HG02678 (cell line): Measurements from ENCODE around the gene GNA12.
A peak's percentile ranks its signal among the peaks of the same experiment; 100 is the strongest.

Experiments used
- ATAC-seq: cut with Tn5 transposase; IDR thresholded peaks from one replicate; pipeline ENCODE4 v1.9.1; 2021; ENCODE audit warnings: mild to moderate bottlenecking, moderate library complexity; ENCODE audit not compliant: unreplicated experiment

GNA12 gene

DNA sequence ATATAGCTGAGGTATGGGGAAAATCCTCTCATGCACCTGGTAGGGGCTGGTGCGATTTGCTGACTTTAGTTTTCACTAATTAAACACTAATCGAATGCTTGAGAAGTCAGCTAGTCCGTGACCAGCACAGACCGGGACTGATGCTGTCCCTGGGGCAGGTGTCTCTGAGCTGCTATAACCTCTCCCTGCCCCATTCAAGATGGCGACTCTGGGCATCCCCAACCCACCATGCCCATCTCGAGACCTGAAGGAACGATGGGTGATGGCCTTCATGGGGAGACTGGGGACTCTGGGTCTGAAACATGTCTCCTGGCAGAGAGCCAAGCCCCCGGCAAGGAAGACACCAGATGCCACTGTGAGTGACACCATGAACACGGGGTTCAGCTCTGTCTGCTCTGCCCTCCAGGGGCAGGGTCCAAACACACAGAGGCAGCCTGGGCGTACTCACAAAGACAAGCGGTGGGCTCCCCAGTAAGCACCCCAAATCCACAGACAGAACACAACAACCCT, 57.4 kb downstream of the GNA12 start:
- ATAC-seq = no peak

DNA sequence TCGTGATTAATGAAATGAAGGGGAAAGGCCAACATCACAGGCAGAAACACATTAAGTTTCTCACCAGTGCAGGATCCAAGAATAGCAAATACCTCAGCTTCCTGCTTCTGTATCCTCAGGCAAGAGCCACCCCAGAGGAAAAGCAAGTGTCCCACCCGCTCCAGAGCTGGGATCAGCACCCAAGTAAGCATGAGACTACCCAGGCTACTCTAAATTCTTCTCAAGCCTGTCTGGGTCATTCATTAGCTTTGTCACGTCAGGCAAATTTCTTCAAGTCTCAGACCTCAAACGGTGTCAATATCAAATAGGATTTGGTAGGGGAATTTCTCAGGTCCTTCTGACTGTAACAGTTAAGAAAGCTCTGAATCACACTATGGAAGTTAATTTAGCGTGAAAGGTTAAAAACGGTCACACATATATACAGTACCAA, 59.0 kb downstream of the GNA12 start:
- peak; percentile 69 for ATAC-seq

DNA sequence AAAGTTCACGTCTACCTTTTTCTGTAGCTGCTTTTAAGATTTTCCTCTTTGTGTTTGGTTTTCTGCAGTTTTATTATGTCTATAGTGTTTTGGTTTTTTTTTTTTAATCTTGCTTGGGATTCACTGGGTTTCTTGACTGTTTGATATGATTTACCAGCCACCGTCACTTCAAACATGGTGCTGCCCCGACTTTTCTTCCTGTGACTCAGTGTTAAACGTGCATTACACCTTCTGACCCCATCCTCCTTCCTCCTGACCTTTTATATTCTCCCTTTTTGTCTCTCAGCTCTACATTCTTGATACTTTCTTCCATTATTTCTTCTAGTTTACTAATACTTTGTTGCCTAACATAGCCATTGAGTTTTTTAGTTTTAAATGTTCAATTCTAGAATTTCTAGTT, 61.5 kb downstream of the GNA12 start:
- ATAC-seq = no peak

DNA sequence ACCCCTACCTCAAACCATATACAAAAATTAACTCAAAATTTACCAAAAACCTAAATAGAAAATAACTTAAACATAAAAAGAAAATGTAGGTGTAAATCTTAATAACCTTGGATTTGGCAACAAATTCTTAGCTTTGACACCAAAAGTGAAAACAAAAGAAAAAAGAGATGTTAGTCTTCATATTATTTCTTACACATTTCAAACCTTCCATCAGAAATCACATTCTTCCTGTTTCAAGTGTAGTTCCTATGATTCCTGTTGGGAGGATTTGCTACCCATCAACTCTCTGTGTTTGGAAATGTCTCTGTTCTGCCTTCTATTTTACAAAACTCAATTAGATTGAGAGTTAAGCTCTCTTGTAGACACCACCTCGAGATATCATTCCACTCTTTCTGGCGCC, 62.0 kb downstream of the GNA12 start:
- ATAC-seq = no peak

DNA sequence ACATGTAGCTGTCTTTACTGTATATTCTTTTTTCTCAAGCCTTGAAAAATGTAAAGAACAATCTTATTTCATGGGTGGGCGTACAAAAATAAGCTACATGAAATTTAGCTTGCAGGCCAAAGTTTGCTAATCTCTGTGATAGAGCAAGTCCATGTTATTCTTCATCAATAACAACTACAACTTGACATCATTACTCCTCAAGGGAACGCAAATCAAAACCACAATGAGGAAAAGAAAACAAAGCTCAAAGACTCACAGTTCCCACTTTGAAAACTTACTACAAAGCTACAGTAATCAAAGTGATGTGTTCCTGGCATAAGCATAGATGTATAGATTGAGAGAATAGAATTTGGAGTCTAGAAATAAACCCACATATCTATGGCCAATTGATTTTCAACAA, 62.5 kb downstream of the GNA12 start:
- ATAC-seq = no peak

DNA sequence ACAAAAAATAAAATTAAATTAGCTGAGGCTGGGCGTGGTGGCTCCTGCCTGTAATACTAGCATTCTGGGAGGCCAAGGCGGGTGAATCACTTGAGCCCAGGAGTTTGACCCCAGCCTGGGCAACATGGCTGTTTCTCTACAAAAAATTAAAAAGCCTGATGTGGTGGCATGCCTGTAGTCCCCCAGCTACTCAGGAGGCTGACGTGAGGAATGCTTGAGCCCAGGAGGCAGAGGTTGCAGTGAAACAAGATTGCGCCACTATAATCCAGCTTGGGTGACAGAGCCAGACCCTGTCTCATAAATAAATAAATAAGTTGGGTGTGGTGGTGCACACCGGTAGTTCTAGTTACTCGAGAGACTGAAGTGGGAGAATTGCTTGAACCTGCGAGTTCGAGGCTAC, 65.1 kb downstream of the GNA12 start:
- ATAC-seq = no peak

DNA sequence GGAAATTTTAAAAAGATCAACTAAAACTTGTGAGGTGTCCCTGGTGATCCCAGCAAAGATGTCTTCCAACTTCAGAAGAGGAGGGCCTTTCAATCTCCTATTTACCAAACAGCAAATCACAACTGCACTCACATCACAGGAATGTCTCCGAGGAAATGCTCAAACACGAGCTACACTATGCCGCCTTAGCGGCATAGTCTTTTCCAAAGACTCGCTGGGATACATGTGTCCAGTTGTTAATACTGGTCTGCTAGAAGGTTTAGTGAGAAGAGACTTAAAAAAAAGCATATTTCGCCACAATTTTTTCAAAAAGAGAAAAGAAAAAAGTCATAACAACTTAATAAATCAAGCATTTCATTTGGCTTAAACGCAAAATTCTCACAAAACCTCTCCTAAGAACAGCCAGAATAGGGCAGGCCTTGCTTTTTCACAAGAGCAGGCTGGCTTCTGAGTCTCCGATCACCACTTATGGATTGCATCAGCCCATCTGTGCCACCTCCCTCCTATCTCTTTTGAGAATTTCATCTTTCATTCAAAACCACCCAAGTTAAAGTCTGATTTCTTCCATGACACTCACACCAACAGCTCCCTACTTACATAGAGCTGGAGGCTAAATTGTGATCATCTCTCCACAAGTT, 66.1 kb downstream of the GNA12 start:
- ATAC-seq = no peak

DNA sequence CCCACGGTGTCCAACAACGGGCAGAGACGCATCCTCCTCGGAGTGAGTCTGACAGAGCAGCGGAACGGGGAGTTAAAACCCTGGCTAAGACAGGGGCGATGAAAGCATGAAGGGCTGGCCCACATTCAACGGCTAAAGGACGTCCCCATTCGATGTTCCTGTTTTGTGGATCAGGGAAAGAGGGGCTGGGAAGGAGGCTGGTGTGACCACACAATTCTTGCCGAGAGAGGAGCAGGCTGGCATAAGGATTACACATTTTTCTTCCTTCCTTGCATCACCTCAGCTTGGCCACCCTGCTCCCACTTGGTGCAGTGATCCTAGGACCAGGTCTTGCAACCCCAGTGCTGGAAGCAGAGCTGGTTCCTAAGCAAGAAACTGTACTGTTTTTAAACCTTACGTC, 67.7 kb downstream of the GNA12 start:
- ATAC-seq = no peak

DNA sequence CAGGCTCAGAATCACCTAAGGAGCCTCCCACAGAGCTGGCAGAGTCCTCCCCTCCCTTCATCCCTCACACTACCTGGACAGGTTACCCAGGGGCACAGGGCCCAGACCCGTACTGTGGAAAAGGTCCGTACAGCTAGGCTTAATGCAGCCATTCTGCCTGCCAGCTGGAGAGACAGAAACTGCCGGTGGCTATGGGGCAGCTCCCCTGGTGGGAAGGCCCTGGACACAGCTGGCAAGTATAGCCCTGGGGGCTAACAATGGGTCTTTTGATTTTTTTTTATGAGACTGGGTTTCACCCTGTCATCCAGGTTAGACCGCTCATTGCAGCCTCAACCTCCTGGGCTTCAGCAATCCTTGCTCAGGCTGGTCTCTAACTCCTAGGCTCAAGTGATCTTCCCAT, 68.3 kb downstream of the GNA12 start:
- ATAC-seq = no peak

DNA sequence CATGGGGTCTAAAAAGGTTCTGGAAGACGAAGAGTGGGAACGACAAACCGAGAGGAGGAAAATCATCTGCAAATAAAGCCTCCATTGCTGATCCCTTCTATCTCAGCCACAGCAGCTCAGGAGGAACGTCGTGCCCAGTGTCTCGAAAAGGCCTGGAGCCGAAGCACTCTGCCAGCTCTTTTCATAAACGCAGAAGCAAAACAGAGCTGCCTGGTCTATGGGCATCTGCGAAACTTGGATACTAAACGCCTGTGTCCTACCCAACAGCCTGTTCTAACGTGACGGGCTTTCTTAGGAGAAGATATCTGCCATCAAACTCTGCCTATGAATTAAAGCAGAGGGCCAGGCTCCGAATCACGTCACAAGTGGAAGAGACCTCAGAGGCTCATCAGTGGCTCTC, 68.7 kb downstream of the GNA12 start:
- ATAC-seq = no peak

DNA sequence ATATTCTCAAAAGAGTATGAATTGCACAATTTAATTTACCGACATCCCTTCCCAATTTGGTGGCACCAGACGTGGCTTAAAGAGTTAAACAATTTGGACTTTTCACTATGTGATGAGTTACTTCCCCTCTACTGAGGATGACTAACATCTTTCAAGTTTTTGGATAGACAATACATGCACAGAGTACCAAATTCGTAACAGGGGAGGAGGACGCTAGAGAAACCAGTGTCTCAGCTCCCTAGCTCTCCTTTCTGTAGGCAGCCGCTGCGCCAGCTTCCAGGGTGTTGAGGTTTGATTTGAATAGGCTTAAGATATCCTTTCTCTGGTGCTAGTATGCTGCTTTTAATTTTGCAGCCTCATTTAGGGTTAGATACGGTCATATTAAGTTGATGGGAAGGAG, 69.2 kb downstream of the GNA12 start:
- ATAC-seq = no peak

DNA sequence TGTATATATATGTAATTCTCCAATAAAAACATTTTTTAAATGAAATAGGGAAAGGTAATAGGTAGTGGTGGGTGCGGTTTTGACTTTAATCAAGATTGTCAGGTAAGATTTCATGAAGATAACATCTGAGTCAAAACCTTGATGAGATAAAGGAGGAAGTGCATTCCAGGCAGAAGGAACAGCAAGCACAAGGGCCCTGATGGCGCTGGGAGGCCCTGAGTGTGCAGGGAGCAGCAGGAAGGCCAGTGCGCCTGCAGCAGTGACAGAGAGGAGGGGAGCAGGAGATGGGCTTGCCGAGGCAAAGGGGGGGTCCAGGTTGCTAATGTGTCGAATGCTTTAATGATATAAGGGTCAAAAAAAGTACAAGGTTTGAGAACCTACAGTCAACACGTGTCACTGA, 69.8 kb downstream of the GNA12 start:
- no peak for ATAC-seq

DNA sequence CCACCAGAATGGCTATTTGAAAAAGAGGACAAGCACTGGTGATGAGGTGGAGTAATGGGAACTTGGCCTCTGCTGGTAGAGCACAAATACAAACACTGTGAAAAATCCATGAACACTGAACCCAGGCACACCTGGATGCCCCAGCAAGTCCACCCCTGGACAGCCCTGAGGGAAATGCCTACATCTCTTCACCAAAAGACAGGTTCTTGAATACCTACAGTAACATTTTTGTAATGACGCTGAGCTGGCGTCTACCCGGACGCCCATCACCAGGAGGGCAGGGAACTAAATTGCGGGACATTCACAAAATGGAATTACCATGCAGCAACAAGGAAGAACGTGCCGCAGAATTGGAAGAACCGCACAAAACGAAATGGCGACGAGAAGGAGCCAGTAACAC, 70.5 kb downstream of the GNA12 start:
- ATAC-seq = no peak

DNA sequence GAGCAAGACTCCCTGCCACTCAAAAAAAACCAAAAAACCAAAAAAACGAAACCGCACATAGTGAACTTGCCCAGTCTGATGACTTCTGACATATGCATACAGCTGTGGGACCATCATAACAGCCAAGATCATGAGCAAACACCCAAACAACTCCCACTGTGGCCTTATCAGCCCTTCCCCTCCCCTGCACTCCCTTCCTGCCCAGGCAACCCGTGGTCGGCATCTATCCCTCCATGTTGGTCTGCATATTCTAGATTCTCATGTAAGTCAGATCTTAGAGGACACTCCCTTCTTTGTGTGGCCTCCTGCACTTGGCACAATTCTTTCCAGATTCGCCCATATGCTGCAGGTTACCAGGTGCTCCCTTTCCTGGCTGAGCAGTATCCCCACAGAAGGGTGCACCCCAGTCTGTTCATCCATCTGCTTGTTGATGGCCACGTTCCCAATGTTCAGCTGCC, 72.8 kb downstream of the GNA12 start:
- ATAC-seq = no peak

DNA sequence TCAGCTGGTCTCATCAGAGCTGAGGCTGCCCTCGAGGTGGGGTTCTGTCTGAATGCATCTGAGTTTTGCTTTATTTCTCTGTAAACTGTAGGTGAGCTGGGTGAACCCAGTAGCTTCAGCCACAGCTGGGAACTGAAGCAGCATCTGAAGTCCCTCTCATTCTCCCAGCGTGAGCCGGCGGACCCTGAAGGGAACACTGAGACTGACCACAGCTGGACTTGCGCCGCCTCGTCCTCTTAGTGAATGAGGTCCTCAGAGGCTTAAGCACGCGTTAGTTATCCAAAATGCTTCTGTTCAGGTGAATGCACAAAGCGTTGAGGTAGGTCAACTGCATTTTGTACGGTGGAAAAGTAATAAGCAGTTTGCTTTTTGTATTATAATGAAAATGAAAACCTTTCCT, 79.5 kb downstream of the GNA12 start:
- no peak for ATAC-seq

DNA sequence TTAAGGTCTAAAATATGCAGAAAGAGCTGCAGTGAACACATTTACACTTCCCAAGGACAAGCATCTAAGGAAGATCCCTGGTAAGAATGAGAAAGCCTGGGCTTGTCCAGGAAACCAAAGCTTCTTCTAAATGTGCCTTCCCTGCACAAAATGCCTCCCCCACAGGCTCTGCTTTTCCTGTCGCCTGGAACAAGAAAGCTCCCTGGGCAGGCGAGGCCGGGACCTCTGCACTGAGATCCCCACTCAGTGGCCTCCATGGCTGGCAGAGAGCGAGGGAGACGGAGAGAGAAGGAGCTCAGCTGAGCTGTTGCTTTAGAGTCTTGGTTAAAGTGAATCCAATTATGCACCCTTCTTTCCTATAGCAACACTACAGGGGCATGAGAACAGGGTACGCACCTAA, 80.5 kb downstream of the GNA12 start:
- no peak for ATAC-seq

DNA sequence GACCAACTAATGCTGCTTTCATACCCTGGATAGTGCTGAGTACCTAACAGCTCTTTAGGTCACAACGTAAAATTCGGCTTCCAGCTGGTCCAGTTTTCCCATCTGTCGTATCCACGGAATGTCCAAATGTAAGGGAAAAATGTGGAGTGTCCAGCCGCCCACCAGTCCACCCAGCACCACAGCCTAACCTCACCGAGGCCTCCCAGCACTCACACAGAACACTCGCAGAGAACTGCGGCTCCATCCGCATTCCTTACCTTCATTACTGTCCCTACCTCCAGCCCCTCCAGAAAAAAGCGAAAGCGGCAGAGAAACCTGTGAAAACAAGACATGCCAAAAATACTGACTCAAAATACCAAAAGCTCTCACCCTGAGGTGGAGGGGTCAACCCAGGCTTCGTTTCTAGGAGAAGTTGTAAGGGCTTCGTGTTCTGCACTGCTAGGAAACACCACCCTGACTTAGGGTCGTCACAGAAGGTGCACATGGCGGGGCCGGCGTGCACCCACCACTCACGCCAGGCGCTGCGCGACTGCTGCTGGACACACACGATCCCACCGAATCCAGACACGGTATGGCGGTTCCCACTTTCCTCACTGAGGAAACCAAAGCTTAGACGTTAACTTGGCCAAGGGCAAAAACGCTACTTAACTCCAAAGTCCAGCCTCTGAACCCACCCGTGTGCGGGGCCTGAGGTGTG, 82.2 kb downstream of the GNA12 start:
- no peak for ATAC-seq

DNA sequence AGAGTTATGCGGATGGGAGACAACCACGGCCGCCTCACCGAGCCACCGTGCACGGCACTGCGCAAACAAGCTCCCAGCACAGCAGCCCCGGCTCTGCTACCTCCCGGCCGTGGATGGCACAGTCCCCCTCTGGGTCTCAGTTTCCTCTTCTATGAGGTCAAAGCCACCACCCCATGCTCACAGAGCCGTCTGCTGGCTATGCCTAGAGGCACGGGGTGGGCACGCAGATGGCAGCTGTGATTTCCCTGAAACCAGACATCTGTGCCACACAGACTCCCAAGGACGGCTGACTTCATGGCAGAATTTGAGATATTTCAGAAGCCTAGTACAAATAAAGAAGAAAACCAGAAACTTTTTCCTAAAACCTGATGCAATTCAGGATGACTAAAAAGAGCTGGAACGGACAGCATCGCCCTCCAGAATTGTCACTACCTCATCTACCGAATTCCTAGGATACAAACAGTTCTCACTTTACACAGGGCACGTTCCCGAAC, 82.9 kb downstream of the GNA12 start:
- ATAC-seq = no peak

DNA sequence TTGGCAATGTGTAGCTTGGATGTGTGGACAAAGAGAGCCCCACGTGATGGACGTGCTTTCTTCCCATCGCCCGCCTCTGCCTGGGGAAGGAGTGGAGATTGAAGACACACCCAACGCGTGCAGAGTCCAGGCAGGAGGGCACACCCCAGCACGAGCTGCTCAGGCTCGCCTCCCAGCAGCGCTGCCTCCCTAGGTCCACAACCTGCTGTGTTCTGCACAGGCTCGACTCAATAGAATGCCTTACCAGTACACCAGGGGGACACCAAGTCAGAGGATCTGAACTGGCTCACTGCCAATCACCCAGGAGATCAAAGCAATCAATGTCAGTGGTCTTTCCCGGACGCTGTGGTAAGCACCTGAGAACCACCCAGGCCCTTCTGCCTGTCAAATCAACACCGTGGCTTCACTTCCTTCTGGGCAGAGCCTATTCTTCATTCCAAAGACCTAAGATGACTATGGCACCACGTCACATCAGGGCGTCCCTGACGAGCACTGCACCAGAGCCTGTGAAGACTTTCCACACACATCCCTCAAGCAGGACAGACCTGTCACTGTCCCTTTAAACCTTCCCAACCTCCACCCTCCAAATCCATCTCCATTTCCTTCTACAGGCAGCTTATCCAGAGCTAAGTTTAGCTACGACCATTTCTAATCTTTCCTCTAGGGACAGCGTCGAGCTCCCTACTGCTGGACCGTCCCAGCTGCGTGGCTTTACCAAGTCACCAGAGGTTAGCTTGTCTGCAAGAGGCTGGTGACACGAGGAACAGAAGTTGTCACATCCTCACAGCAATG, 83.8 kb downstream of the GNA12 start:
- ATAC-seq = no peak

DNA sequence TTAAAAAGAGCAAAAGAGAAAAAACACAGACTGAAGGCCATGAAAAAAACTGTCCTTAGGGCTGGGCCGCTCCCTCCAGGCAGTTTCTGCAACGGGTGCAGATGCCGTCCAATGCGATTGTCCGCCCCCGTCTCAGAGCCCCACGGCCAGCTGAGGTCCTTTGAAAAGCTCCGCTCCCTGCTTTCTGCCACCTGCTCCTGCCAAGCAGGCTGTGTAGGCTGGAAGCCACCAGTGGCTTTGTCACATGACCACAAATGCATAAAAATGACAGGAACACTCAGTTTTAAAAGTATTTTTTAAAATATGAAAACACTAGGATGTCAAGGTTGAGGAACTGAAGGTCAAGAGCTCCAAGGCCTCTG, 84.4 kb downstream of the GNA12 start:
- ATAC-seq = no peak

DNA sequence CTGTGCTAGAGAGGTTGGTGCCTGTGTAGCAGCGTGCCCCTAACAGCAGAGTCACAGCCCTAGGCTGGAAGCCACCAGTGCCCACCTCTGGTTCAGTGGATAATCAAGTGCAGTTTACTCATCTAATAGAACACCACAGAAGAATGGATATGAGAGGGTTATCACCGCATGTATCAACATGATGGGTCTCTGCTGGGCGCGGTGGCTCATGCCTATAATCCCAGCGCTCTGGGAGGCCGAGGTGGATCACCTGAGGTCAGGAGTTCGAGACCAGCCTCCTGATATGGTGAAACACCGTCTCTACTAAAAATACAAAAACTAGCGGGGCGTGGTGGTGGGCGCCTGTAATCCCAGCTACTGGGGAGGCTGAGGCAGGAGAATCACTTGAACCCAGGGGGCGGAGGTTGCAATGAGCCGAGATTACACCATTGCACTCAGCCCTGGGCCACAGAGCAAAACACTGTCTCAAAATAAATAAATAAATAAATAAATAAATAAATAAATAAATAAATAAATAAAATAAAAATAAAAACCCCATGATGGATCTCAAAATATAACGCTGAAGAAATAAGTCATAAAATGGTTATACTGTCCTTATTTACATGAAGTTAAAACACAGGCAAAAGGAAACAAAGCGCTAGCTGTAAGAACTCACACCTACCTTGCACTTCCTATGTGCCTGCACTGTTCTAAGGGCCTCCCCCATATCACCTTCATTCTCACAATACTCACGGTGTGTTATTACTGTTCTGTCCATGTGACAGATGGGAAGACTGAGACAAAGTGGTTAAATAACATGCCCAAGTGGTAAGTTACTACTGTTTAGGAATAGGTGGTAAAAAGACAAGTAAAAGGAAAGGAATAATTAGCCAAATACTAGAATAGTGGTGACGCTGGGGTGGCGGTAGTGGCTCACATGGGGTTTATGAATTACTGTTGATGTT, 85.2 kb downstream of the GNA12 start:
- ATAC-seq = no peak
